Neural cell (in vitro differentiated cells): ENCODE data around the gene FLT1. TPM values are rescaled to one million over a fixed set of nuclear protein-coding genes. Genes with fewer than 3 reads are reported as not detected.

ENCODE experiments used
- H2AFZ ChIP-seq: fragments of 200-600, 300-800 bp; sonication (generic), shearing (Covaris generic); 2 replicates; pipeline ENCODE4 v1.6.0; 2014; ENCODE audit warnings: low read depth, mild to moderate bottlenecking, antibody characterized with exemption, low read length, moderate library complexity
- H3F3A ChIP-seq: fragments of 200-600 bp; shearing (Covaris generic); 2 replicates; pipeline ENCODE4 v1.6.1; 2016; ENCODE audit warnings: mild to moderate bottlenecking, moderate library complexity, mixed read lengths, antibody characterized with exemption, low read length; ENCODE audit not compliant: insufficient read depth, poor library complexity, severe bottlenecking
- H3K27ac ChIP-seq: fragments of 200-600, 300-800 bp; sonication (generic), shearing (Covaris generic); 2 replicates; pipeline ENCODE4 v1.5.1; 2014; ENCODE audit warnings: mild to moderate bottlenecking, low read length, moderate library complexity
- H3K27me3 ChIP-seq: fragments of 300-800, 200-600 bp; sonication (generic), shearing (Covaris generic); 2 replicates; pipeline ENCODE4 v1.6.0; 2014; ENCODE audit warnings: mild to moderate bottlenecking, low read depth, low read length, moderate library complexity; ENCODE audit not compliant: insufficient read depth
- H3K36me3 ChIP-seq: fragments of 300-800, 200-600 bp; sonication (generic), shearing (Covaris generic); 2 replicates; pipeline ENCODE4 v1.5.1; 2014; ENCODE audit warnings: mild to moderate bottlenecking, antibody characterized with exemption, low read length, moderate library complexity; ENCODE audit not compliant: insufficient read depth
- H3K4me2 ChIP-seq: fragments of 300-800, 200-600 bp; sonication (generic), shearing (Covaris generic); 2 replicates; pipeline ENCODE4 v1.6.0; 2014; ENCODE audit warnings: mild to moderate bottlenecking, low read length
- H3K4me3 ChIP-seq: fragments of 300-800, 200-600 bp; sonication (generic), shearing (Covaris generic); 2 replicates; pipeline ENCODE4 v1.5.1; 2014; ENCODE audit warnings: mild to moderate bottlenecking, low read length, moderate library complexity
- H3K79me2 ChIP-seq: fragments of 200-600 bp; shearing (Covaris generic); replicated peaks from 2 replicates; pipeline ENCODE4 v1.6.0; 2014; ENCODE audit warnings: mild to moderate bottlenecking, low read length, moderate library complexity; ENCODE audit not compliant: insufficient read depth
- H3K9ac ChIP-seq: fragments of 300-800, 200-600 bp; sonication (generic), shearing (Covaris generic); 2 replicates; pipeline ENCODE4 v1.6.1; 2016; ENCODE audit warnings: mild to moderate bottlenecking, low read length, mixed read lengths
- H3K9me2 ChIP-seq: fragments of 200-600 bp; shearing (Covaris generic); 2 replicates; pipeline ENCODE4 v1.6.1; 2016; ENCODE audit warnings: mild to moderate bottlenecking, low read length, mixed read lengths; ENCODE audit not compliant: insufficient read depth
- H3K9me3 ChIP-seq: fragments of 200-600, 300-800 bp; sonication (generic), shearing (Covaris generic); 2 replicates; pipeline ENCODE4 v1.6.1; 2016; ENCODE audit warnings: mild to moderate bottlenecking, mixed run types, low read length, moderate library complexity, mixed read lengths
- H4K20me1 ChIP-seq: fragments of 200-600 bp; shearing (Covaris generic); 2 replicates; pipeline ENCODE4 v1.6.1; 2016; ENCODE audit warnings: mild to moderate bottlenecking, mixed run types; ENCODE audit not compliant: insufficient read depth
- EP300 ChIP-seq: fragments of 450-650 bp; conservative IDR thresholded peaks from 2 replicates; pipeline ENCODE4 v1.6.1; 2014; ENCODE audit warnings: antibody characterized with exemption, mild to moderate bottlenecking, moderate library complexity; ENCODE audit not compliant: poor library complexity, severe bottlenecking
- EZH2 ChIP-seq: fragments of 200-600, 300-800 bp; shearing (Covaris generic), sonication (generic); IDR thresholded peaks from 2 replicates; pipeline ENCODE4 v1.6.1; 2014; ENCODE audit warnings: antibody characterized with exemption, low read length, borderline replicate concordance, mild to moderate bottlenecking; ENCODE audit not compliant: insufficient read depth, poor library complexity, severe bottlenecking
- MXI1 ChIP-seq: fragments of 450-650 bp; conservative IDR thresholded peaks from 2 replicates; pipeline ENCODE4 v1.6.1; 2014; ENCODE audit warnings: antibody characterized with exemption, mild to moderate bottlenecking; ENCODE audit not compliant: poor library complexity, severe bottlenecking
- POLR2AphosphoS5 ChIP-seq: IDR thresholded peaks from 2 replicates; pipeline ENCODE4 v1.6.1; 2012
- RAD21 ChIP-seq: fragments of 450-650 bp; conservative IDR thresholded peaks from 2 replicates; pipeline ENCODE4 v1.6.1; 2014; ENCODE audit warnings: antibody characterized with exemption, mild to moderate bottlenecking, moderate library complexity
- SMC3 ChIP-seq: fragments of 450-650 bp; conservative IDR thresholded peaks from 2 replicates; pipeline ENCODE4 v1.6.1; 2014; ENCODE audit warnings: antibody characterized with exemption, mild to moderate bottlenecking, moderate library complexity; ENCODE audit not compliant: poor library complexity
- TAF1 ChIP-seq: IDR thresholded peaks from 2 replicates; pipeline ENCODE4 v1.6.1; 2012; ENCODE audit warnings: low read depth
- polyA plus RNA-seq: library from polyadenylated mRNA; depleted of rRNA; stranded (reverse); fragments of >200 nt; gene quantifications from 2 replicates; pipeline ENCODE4 v1.2.3, GENCODE V29; 2014
- TF ChIP-seq, protein P1 (sequence below): fragments of 450-650 bp; IDR thresholded peaks from 2 replicates; pipeline ENCODE4 v1.5.1; 2014; ENCODE audit warnings: antibody characterized with exemption, mild to moderate bottlenecking, moderate library complexity; ENCODE audit not compliant: poor library complexity, severe bottlenecking
- TF ChIP-seq, protein P2 (sequence below): IDR thresholded peaks from 2 replicates; pipeline ENCODE4 v1.6.1; 2012; ENCODE audit warnings: borderline replicate concordance

FLT1 gene
- polyA plus RNA-seq, 1 donor from 2014 or later = not detected

DNA sequence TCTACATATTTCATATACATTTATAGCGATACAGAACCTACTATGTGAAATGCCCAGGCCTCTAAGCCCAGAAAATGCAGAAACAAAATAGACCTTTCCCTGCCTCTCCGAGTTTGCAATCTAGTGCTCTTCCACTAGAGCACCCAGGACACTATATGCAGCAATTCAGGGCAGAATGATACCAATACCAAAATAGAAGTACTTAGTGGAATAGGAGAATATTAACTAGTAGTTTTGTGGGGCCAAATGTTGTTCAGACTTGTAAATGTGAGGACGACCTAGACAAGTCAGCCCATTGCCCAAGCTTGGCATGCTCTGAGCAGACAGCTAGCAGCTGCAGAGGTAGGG is 35.8 kb upstream of the FLT1 start:
- no peak overlapping the region for H2AFZ ChIP-seq
- TF ChIP-seq, protein P1, sequence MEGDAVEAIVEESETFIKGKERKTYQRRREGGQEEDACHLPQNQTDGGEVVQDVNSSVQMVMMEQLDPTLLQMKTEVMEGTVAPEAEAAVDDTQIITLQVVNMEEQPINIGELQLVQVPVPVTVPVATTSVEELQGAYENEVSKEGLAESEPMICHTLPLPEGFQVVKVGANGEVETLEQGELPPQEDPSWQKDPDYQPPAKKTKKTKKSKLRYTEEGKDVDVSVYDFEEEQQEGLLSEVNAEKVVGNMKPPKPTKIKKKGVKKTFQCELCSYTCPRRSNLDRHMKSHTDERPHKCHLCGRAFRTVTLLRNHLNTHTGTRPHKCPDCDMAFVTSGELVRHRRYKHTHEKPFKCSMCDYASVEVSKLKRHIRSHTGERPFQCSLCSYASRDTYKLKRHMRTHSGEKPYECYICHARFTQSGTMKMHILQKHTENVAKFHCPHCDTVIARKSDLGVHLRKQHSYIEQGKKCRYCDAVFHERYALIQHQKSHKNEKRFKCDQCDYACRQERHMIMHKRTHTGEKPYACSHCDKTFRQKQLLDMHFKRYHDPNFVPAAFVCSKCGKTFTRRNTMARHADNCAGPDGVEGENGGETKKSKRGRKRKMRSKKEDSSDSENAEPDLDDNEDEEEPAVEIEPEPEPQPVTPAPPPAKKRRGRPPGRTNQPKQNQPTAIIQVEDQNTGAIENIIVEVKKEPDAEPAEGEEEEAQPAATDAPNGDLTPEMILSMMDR = peak; percentile 7
- TF ChIP-seq EZH2 (no peak), POLR2AphosphoS5 (no peak), SMC3 (no peak)

DNA sequence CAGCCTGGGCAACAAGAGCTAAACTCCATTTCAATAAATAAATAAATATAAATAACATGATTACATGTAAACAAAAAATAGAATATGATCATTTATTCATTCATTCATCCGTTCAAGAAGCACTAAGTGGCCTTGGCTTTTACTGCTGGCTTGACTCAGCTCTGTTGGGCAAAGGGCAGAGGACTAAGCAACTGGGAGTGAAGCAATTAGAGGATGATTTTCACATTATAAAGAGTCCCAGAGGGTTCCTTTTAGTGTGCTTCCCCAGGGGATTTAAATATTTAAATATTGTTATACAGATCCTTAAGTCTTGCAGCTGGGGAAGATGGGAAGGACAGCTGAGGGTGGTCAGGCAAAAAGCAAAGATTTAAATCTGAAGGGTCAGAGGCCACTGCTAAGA is 34.9 kb upstream of the FLT1 start:
- no peaks in the 10 kb centered on the region for H4K20me1 ChIP-seq
- no peak overlapping the region for H3K4me2 ChIP-seq
- no peak overlapping the region for H3K4me3 ChIP-seq
- H3K79me2 ChIP-seq = no peaks in the 10 kb centered on the region
- no peak overlapping the region for H3K9ac ChIP-seq
- no peaks in the 10 kb centered on the region for H3K36me3 ChIP-seq
- H2AFZ ChIP-seq = no peak overlapping the region
- no peaks in the 10 kb centered on the region for H3K9me3 ChIP-seq
- no peaks in the 10 kb centered on the region for H3F3A ChIP-seq
- H3K27ac ChIP-seq = no peak overlapping the region
- no peaks in the 10 kb centered on the region for H3K9me2 ChIP-seq
- TF ChIP-seq, protein P1 = no peak
- TF ChIP-seq RAD21 (no peak), TAF1 (no peak)
- H3K27me3 ChIP-seq = peaks cover 58% of the 10 kb centered on the region

More for the DNA sequence above, 35.8 kb upstream of the FLT1 start:
- peak overlapping the region; percentile 38 for H3K9ac ChIP-seq
- peak overlapping the region; percentile 16 for H3K4me2 ChIP-seq
- no peaks in the 10 kb centered on the region for H4K20me1 ChIP-seq
- H3F3A ChIP-seq = no peaks in the 10 kb centered on the region
- H3K9me3 ChIP-seq = no peaks in the 10 kb centered on the region
- H3K4me3 ChIP-seq = peak overlapping the region; percentile 61
- H3K9me2 ChIP-seq = no peaks in the 10 kb centered on the region
- no peaks in the 10 kb centered on the region for H3K36me3 ChIP-seq
- no peaks in the 10 kb centered on the region for H3K79me2 ChIP-seq
- H3K27ac ChIP-seq = no peak overlapping the region
- H3K27me3 ChIP-seq = peaks cover 58% of the 10 kb centered on the region

DNA sequence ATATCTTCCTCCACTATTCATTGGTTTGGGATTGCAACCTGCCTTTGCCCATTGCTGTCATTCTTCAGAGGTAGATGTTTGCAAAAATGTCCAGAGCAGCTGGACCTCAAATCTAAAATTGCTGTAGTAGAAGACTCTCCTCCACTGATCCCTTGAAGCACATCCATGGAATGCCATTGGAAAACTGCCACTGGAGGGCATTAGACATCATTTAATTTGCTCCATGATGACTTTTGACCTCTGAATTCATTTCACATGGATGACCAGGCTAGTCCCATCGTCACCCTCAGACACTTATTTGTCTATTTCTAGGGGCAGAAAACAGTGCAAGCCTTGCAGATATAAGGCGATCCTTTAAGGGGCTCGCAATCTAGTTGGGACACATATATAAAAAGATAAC is 33.9 kb upstream of the FLT1 start:
- TF ChIP-seq, protein P2, sequence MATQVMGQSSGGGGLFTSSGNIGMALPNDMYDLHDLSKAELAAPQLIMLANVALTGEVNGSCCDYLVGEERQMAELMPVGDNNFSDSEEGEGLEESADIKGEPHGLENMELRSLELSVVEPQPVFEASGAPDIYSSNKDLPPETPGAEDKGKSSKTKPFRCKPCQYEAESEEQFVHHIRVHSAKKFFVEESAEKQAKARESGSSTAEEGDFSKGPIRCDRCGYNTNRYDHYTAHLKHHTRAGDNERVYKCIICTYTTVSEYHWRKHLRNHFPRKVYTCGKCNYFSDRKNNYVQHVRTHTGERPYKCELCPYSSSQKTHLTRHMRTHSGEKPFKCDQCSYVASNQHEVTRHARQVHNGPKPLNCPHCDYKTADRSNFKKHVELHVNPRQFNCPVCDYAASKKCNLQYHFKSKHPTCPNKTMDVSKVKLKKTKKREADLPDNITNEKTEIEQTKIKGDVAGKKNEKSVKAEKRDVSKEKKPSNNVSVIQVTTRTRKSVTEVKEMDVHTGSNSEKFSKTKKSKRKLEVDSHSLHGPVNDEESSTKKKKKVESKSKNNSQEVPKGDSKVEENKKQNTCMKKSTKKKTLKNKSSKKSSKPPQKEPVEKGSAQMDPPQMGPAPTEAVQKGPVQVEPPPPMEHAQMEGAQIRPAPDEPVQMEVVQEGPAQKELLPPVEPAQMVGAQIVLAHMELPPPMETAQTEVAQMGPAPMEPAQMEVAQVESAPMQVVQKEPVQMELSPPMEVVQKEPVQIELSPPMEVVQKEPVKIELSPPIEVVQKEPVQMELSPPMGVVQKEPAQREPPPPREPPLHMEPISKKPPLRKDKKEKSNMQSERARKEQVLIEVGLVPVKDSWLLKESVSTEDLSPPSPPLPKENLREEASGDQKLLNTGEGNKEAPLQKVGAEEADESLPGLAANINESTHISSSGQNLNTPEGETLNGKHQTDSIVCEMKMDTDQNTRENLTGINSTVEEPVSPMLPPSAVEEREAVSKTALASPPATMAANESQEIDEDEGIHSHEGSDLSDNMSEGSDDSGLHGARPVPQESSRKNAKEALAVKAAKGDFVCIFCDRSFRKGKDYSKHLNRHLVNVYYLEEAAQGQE = no peak
- no peak for TF ChIP-seq MXI1
- no peak for TF ChIP-seq POLR2AphosphoS5
- TF ChIP-seq EZH2 = no peak
- TF ChIP-seq RAD21 = no peak
- TF ChIP-seq, protein P1 = no peak
- no peak for TF ChIP-seq EP300
- no peak for TF ChIP-seq SMC3
- TF ChIP-seq TAF1 = no peak
- peaks cover 49% of the 10 kb centered on the region for H3K27me3 ChIP-seq

More for the DNA sequence above, 33.9 kb upstream of the FLT1 start:
- Histone ChIP-seq H4K20me1 (no peaks in the 10 kb centered on the region), H3K4me2 (no peak overlapping the region), H2AFZ (no peak overlapping the region), H3K9me2 (no peaks in the 10 kb centered on the region), H3K9me3 (no peaks in the 10 kb centered on the region), H3K36me3 (no peaks in the 10 kb centered on the region), H3K9ac (no peak overlapping the region), H3K27ac (no peak overlapping the region), H3K79me2 (no peaks in the 10 kb centered on the region), H3K4me3 (no peak overlapping the region), H3F3A (no peaks in the 10 kb centered on the region)
